HEK293 (cell line): ENCODE data around the gene OR4D9.

ENCODE experiments used
- CTCF ChIA-PET: fragments of 350-600 bp; formaldehyde crosslinking; extraction: SDS; loops from one replicate; lab custom pipeline; 2021; ENCODE audit warnings: antibody characterized with exemption; lab: Yijun Ruan, JAX
- POLR2A ChIA-PET: fragments of 300-600 bp; formaldehyde crosslinking; extraction: SDS; loops from one replicate; lab custom pipeline; 2020; ENCODE audit warnings: antibody characterized with exemption, inconsistent platforms; lab: Yijun Ruan, JAX
- H3K27ac ChIP-seq: fragments of 200-500 bp; sonication (Bioruptor generic); 2 replicates; pipeline ENCODE4 v1.5.1; 2014; ENCODE audit warnings: low read depth, low read length, control low read depth, inconsistent platforms; ENCODE audit errors: extremely low read depth
- H3K36me3 ChIP-seq, 2 experiments: fragments of 200-500 bp in 1 of 2; sonication (Bioruptor generic) in 1 of 2; 1 replicate in 1 of 2; 2 replicates in 1 of 2; pipeline ENCODE4 v1.5.1; 2014 to 2017; ENCODE audit warnings: inconsistent platforms in 2 of 2, low read length in 2 of 2; ENCODE audit not compliant: control insufficient read depth in 2 of 2, insufficient read depth in 1 of 2
- H3K4me1 ChIP-seq: fragments of 200-500 bp; sonication (Bioruptor generic); 2 replicates; pipeline ENCODE4 v1.5.1; 2014; ENCODE audit warnings: mild to moderate bottlenecking, low read length, inconsistent platforms; ENCODE audit not compliant: control insufficient read depth, insufficient read depth
- H3K4me3 ChIP-seq: 2 replicates; pipeline ENCODE4 v1.5.1; 2011; ENCODE audit warnings: low read depth, mild to moderate bottlenecking, control low read depth, low read length, moderate library complexity
- H3K9me3 ChIP-seq: fragments of 200-500 bp; sonication (Bioruptor generic); 2 replicates; pipeline ENCODE4 v1.5.1; 2014; ENCODE audit warnings: low read depth, low read length, inconsistent platforms; ENCODE audit not compliant: control insufficient read depth, insufficient read depth
- HOXC10 ChIP-seq: sonication (generic); formaldehyde crosslinking; IDR thresholded peaks from 2 replicates; pipeline ENCODE4 v1.8.1; 2023; ENCODE audit warnings: mild to moderate bottlenecking, missing genetic modification reagents
- KLF8 ChIP-seq: fragments of 450-650 bp; formaldehyde crosslinking; IDR thresholded peaks from 2 replicates; pipeline ENCODE4 v1.5.1; 2016; ENCODE audit warnings: missing biosample characterization, missing genetic modification characterization
- SALL2 ChIP-seq: fragments of 450-650 bp; formaldehyde crosslinking; IDR thresholded peaks from 2 replicates; pipeline ENCODE4 v1.5.0; 2017; ENCODE audit warnings: missing biosample characterization, mild to moderate bottlenecking, missing genetic modification characterization, borderline replicate concordance
- SP3 ChIP-seq: fragments of 450-650 bp; formaldehyde crosslinking; IDR thresholded peaks from 2 replicates; pipeline ENCODE4 v1.5.1; 2016; ENCODE audit warnings: missing biosample characterization, missing genetic modification characterization
- TCF7L2 ChIP-seq: IDR thresholded peaks from 2 replicates; pipeline ENCODE4 v1.6.1; 2011; ENCODE audit warnings: low read depth, mild to moderate bottlenecking, inconsistent platforms, low read length, moderate library complexity, borderline replicate concordance
- YY1 ChIP-seq: fragments of 450-650 bp; formaldehyde crosslinking; IDR thresholded peaks from 2 replicates; pipeline ENCODE4 v1.5.1; 2018; ENCODE audit warnings: missing biosample characterization, missing genetic modification characterization
- YY2 ChIP-seq: fragments of 450-650 bp; formaldehyde crosslinking; IDR thresholded peaks from 2 replicates; pipeline ENCODE4 v1.5.1; 2016; ENCODE audit warnings: missing biosample characterization, missing genetic modification characterization
- ZBTB20 ChIP-seq: fragments of 450-650 bp; formaldehyde crosslinking; IDR thresholded peaks from 2 replicates; pipeline ENCODE4 v1.5.1; 2016; ENCODE audit warnings: missing biosample characterization, missing genetic modification characterization
- ZFHX2 ChIP-seq: fragments of 450-650 bp; formaldehyde crosslinking; conservative IDR thresholded peaks from 2 replicates; pipeline ENCODE4 v1.5.1; 2016; ENCODE audit warnings: missing biosample characterization, missing genetic modification characterization
- ZFP69B ChIP-seq: fragments of 450-650 bp; formaldehyde crosslinking; IDR thresholded peaks from 2 replicates; pipeline ENCODE4 v1.5.1; 2016; ENCODE audit warnings: missing biosample characterization, missing genetic modification characterization
- ZNF10 ChIP-seq: fragments of 450-650 bp; formaldehyde crosslinking; IDR thresholded peaks from 2 replicates; pipeline ENCODE4 v1.5.1; 2017; ENCODE audit warnings: missing biosample characterization, missing genetic modification characterization
- ZNF175 ChIP-seq: fragments of 450-650 bp; formaldehyde crosslinking; IDR thresholded peaks from 2 replicates; pipeline ENCODE4 v1.5.1; 2016; ENCODE audit warnings: missing biosample characterization, missing genetic modification characterization
- ZNF24 ChIP-seq: fragments of 450-650 bp; formaldehyde crosslinking; IDR thresholded peaks from 2 replicates; pipeline ENCODE4 v1.5.1; 2016; ENCODE audit warnings: missing biosample characterization, missing genetic modification characterization
- ZNF341 ChIP-seq: fragments of 450-650 bp; formaldehyde crosslinking; IDR thresholded peaks from 2 replicates; pipeline ENCODE4; 2016; ENCODE audit warnings: low read depth, missing biosample characterization, missing genetic modification characterization
- ZNF37A ChIP-seq: fragments of 450-650 bp; IDR thresholded peaks from 2 replicates; pipeline ENCODE4 v1.5.1; 2018; ENCODE audit warnings: missing biosample characterization, missing genetic modification characterization
- ZNF394 ChIP-seq: fragments of 450-650 bp; formaldehyde crosslinking; IDR thresholded peaks from 2 replicates; pipeline ENCODE4 v1.5.1; 2016; ENCODE audit warnings: missing biosample characterization, missing genetic modification characterization, mild to moderate bottlenecking, moderate library complexity, borderline replicate concordance
- ZNF510 ChIP-seq: fragments of 450-650 bp; formaldehyde crosslinking; IDR thresholded peaks from 2 replicates; pipeline ENCODE4 v1.5.1; 2018; ENCODE audit warnings: mild to moderate bottlenecking, missing genetic modification characterization, missing biosample characterization; ENCODE audit not compliant: insufficient replicate concordance
- ZNF544 ChIP-seq: fragments of 450-650 bp; formaldehyde crosslinking; IDR thresholded peaks from 2 replicates; pipeline ENCODE4 v1.5.0; 2017; ENCODE audit warnings: missing biosample characterization, missing genetic modification characterization
- ZNF549 ChIP-seq: fragments of 450-650 bp; IDR thresholded peaks from 2 replicates; pipeline ENCODE4 v1.5.1; 2018; ENCODE audit warnings: missing biosample characterization, missing genetic modification characterization, mild to moderate bottlenecking, inconsistent platforms, moderate library complexity
- ZNF596 ChIP-seq: fragments of 450-650 bp; IDR thresholded peaks from 2 replicates; pipeline ENCODE4 v1.5.0; 2018; ENCODE audit warnings: missing biosample characterization, mild to moderate bottlenecking, missing genetic modification characterization, moderate library complexity
- ZNF677 ChIP-seq: fragments of 450-650 bp; IDR thresholded peaks from 2 replicates; pipeline ENCODE4 v1.5.0; 2018; ENCODE audit warnings: missing biosample characterization, mild to moderate bottlenecking, missing genetic modification characterization, moderate library complexity
- ZNF837 ChIP-seq: fragments of 450-650 bp; formaldehyde crosslinking; IDR thresholded peaks from 2 replicates; pipeline ENCODE4 v1.5.1; 2016; ENCODE audit warnings: missing biosample characterization, missing genetic modification characterization
- ZSCAN4 ChIP-seq: fragments of 450-650 bp; formaldehyde crosslinking; IDR thresholded peaks from 2 replicates; pipeline ENCODE4 v1.5.1; 2017; ENCODE audit warnings: missing biosample characterization, missing genetic modification characterization
- TF ChIP-seq, protein P1 (sequence below): fragments of 450-650 bp; formaldehyde crosslinking; IDR thresholded peaks from 2 replicates; pipeline ENCODE4 v1.5.1; 2016; ENCODE audit warnings: missing biosample characterization, missing genetic modification characterization
- TF ChIP-seq, protein P2 (sequence below): fragments of 450-650 bp; formaldehyde crosslinking; IDR thresholded peaks from 2 replicates; pipeline ENCODE4 v1.5.0; 2017; ENCODE audit warnings: missing biosample characterization, missing genetic modification characterization, borderline replicate concordance
- TF ChIP-seq, protein P3 (sequence below): fragments of 450-650 bp; formaldehyde crosslinking; IDR thresholded peaks from 2 replicates; pipeline ENCODE4 v1.5.1; 2016; ENCODE audit warnings: missing biosample characterization, missing genetic modification characterization

Gene OR4D9

DNA sequence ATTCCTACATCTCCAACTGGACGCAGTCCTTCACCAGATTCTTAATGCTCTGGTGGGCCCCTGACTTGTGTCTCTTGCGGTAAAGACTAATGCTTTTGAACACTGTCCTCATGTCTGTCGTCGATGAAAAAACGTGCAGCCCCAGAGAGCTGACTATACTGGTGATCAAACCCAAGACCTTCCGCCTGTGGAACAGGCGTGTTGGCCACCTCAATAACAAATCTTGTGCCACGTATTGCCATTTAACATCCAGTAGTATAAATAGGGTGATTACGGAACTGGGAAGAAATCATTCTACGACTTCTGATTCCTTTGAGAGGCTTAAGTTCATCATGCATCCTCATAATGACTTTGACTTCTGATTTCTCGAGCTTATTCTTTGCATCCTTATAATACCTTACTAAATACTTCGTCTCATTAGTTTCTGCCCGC lies 45.6 kb downstream of the OR4D9 start:
- H3K36me3 ChIP-seq: no peaks in the 10 kb centered on the region
- TF ChIP-seq ZBTB20 (tag by site-specific recombination) (0 out of 2 replicates have a peak, but pooled peaks have one; percentile 4), SALL2 (tag by site-specific recombination) (no peak), ZFP69B (tag by site-specific recombination) (0 out of 2 replicates have a peak, but pooled peaks have one; percentile 46), ZNF10 (tag by site-specific recombination) (0 out of 2 replicates have a peak, but pooled peaks have one; percentile 37)
- H3K9me3 ChIP-seq: no peaks in the 10 kb centered on the region
- H3K27ac ChIP-seq: no peak overlapping the region; the same call in 1 of the 2 replicates
- POLR2A ChIA-PET: interaction anchor here (1.0 to 1.7 kb wide), 4 partner anchors 9 to 112 kb away, joined by 3 to 12 read pairs (median 6); partner anchors contain the start of gene PATL1
- peak overlapping the region; percentile 26 for H3K4me3 ChIP-seq
- no peaks in the 10 kb centered on the region for H3K4me1 ChIP-seq
- CTCF ChIA-PET: interaction anchor here (0.6 to 1.4 kb wide), 5 partner anchors 8 to 652 kb away, joined by 3 to 4 read pairs (median 4); no protein-coding TSS in a partner anchor

GRCh38 chr11:59558270-59558643 lies 46.9 kb downstream of the OR4D9 start:
- H3K4me3 ChIP-seq: no peak overlapping the region
- CTCF ChIA-PET: interaction anchor here (0.6 kb wide), 1 partner anchor 1643 kb away, joined by 4 read pairs; no protein-coding TSS in a partner anchor
- POLR2A ChIA-PET: interaction anchor here (0.6 kb wide), 1 partner anchor 13 kb away, joined by 8 read pairs; no protein-coding TSS in a partner anchor

GRCh38 chr11:59559886-59560285 lies 48.5 kb downstream of the OR4D9 start:
- Histone ChIP-seq H3K27ac (no peak overlapping the region), H3K36me3 (no peaks in the 10 kb centered on the region), H3K9me3 (no peaks in the 10 kb centered on the region), H3K4me1 (no peaks in the 10 kb centered on the region)
- POLR2A ChIA-PET: interaction anchor here (0.5 to 1.8 kb wide), 3 partner anchors 56 to 1892 kb away, joined by 6 to 14 read pairs (median 9); partner anchors contain the start of genes OSBP and PATL1
- CTCF ChIA-PET: interaction anchor here (1.2 kb wide), 1 partner anchor 109 kb away, joined by 4 read pairs; the partner anchor contains the start of gene PATL1
- TF ChIP-seq TCF7L2 (peak; percentile 69; the same call in 1 of the 2 replicates), ZNF510 (no peak), ZNF341 (tag by site-specific recombination) (0 out of 2 replicates have a peak, but pooled peaks have one; percentile 9), ZNF24 (tag by site-specific recombination) (no peak), YY1 (tag by site-specific recombination) (0 out of 2 replicates have a peak, but pooled peaks have one; percentile 23)
- TF ChIP-seq, all 188 proteins: peak for 3
- peak overlapping the region; percentile 70; the same call in 1 of the 2 replicates for H3K4me3 ChIP-seq

More at GRCh38 chr11:59558270-59558643, 46.9 kb downstream of the OR4D9 start:
- Histone ChIP-seq H3K4me1 (no peaks in the 10 kb centered on the region), H3K36me3 (no peaks in the 10 kb centered on the region), H3K9me3 (no peaks in the 10 kb centered on the region), H3K27ac (no peak overlapping the region)
- no peak for TF ChIP-seq ZNF596 (tag by site-specific recombination)
- no peak for TF ChIP-seq ZSCAN4
- TF ChIP-seq SP3 (tag by site-specific recombination): no peak
- TF ChIP-seq ZNF837: no peak
- TF ChIP-seq, protein P1, sequence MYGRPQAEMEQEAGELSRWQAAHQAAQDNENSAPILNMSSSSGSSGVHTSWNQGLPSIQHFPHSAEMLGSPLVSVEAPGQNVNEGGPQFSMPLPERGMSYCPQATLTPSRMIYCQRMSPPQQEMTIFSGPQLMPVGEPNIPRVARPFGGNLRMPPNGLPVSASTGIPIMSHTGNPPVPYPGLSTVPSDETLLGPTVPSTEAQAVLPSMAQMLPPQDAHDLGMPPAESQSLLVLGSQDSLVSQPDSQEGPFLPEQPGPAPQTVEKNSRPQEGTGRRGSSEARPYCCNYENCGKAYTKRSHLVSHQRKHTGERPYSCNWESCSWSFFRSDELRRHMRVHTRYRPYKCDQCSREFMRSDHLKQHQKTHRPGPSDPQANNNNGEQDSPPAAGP (tag by site-specific recombination): no peak
- no peak for TF ChIP-seq ZNF394 (tag by site-specific recombination)
- TF ChIP-seq, protein P2, sequence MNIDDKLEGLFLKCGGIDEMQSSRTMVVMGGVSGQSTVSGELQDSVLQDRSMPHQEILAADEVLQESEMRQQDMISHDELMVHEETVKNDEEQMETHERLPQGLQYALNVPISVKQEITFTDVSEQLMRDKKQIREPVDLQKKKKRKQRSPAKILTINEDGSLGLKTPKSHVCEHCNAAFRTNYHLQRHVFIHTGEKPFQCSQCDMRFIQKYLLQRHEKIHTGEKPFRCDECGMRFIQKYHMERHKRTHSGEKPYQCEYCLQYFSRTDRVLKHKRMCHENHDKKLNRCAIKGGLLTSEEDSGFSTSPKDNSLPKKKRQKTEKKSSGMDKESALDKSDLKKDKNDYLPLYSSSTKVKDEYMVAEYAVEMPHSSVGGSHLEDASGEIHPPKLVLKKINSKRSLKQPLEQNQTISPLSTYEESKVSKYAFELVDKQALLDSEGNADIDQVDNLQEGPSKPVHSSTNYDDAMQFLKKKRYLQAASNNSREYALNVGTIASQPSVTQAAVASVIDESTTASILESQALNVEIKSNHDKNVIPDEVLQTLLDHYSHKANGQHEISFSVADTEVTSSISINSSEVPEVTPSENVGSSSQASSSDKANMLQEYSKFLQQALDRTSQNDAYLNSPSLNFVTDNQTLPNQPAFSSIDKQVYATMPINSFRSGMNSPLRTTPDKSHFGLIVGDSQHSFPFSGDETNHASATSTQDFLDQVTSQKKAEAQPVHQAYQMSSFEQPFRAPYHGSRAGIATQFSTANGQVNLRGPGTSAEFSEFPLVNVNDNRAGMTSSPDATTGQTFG: no peak
- TF ChIP-seq, protein P3, sequence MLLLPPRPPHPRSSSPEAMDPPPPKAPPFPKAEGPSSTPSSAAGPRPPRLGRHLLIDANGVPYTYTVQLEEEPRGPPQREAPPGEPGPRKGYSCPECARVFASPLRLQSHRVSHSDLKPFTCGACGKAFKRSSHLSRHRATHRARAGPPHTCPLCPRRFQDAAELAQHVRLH (tag by site-specific recombination): no peak
- no peak for TF ChIP-seq ZNF37A (tag by site-specific recombination)
- no peak for TF ChIP-seq KLF8 (tag by site-specific recombination)
- TF ChIP-seq ZNF175: no peak
- TF ChIP-seq ZNF677 (tag by site-specific recombination): no peak
- no peak for TF ChIP-seq ZNF549 (tag by site-specific recombination)
- no peak for TF ChIP-seq HOXC10 (CRISPR knock-in tag)
- no peak for TF ChIP-seq ZNF544
- no peak for TF ChIP-seq ZFHX2 (tag by site-specific recombination)
- TF ChIP-seq YY2 (tag by site-specific recombination): no peak
- TF ChIP-seq, all 188 proteins: peak for 0
